HEK293T (cell line): ENCODE data around the gene ATP11A.

ENCODE experiments used
- ARNT ChIP-seq: fragments of 450-650 bp; IDR thresholded peaks from 2 replicates; pipeline ENCODE4 v1.6.1; 2017; ENCODE audit warnings: mild to moderate bottlenecking
- FOXM1 ChIP-seq: fragments of 450-650 bp; IDR thresholded peaks from 2 replicates; pipeline ENCODE4 v1.6.1; 2017; ENCODE audit warnings: mild to moderate bottlenecking, borderline replicate concordance
- L3MBTL2 ChIP-seq: fragments of 450-650 bp; conservative IDR thresholded peaks from 2 replicates; pipeline ENCODE4 v1.6.1; 2016; ENCODE audit warnings: mild to moderate bottlenecking
- LEF1 ChIP-seq: fragments of 450-650 bp; IDR thresholded peaks from 2 replicates; pipeline ENCODE4 v1.6.1; 2017; ENCODE audit warnings: mild to moderate bottlenecking, borderline replicate concordance
- SUZ12 ChIP-seq: fragments of 450-650 bp; IDR thresholded peaks from 2 replicates; pipeline ENCODE4 v1.6.1; 2016; ENCODE audit warnings: mild to moderate bottlenecking
- ZNF384 ChIP-seq: fragments of 450-650 bp; IDR thresholded peaks from 2 replicates; pipeline ENCODE4 v1.6.1; 2016
- TF ChIP-seq, protein P1 (sequence below): fragments of 450-650 bp; IDR thresholded peaks from 2 replicates; pipeline ENCODE4 v1.6.1; 2016

DNA sequence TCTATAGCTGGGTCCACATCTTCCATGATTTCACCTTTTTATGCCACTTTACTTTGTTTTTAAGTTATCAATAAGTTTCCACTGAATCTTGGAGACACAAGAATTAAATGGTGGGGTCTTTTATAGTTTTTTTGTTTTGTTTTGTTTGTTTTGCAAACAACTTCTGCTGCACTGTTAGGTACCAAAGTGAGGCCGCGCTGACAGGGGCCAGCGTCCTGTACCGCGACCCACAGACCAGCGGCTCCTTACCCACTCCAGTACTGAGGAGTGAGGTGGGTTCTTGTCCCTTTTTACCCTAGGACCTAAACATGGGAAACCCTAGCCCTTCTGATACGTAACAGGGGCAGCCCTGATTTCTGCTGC lies 203.3 kb downstream of the ATP11A start:
- TF ChIP-seq ZNF384, result no peak
- TF ChIP-seq, protein P1, sequence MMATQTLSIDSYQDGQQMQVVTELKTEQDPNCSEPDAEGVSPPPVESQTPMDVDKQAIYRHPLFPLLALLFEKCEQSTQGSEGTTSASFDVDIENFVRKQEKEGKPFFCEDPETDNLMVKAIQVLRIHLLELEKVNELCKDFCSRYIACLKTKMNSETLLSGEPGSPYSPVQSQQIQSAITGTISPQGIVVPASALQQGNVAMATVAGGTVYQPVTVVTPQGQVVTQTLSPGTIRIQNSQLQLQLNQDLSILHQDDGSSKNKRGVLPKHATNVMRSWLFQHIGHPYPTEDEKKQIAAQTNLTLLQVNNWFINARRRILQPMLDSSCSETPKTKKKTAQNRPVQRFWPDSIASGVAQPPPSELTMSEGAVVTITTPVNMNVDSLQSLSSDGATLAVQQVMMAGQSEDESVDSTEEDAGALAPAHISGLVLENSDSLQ, result no peak
- TF ChIP-seq SUZ12, result no peak
- no peak for TF ChIP-seq ARNT
- TF ChIP-seq LEF1, result no peak
- TF ChIP-seq L3MBTL2, result no peak
- no peak for TF ChIP-seq FOXM1
